ENCODE measurements around the gene FBN2.

DNA sequence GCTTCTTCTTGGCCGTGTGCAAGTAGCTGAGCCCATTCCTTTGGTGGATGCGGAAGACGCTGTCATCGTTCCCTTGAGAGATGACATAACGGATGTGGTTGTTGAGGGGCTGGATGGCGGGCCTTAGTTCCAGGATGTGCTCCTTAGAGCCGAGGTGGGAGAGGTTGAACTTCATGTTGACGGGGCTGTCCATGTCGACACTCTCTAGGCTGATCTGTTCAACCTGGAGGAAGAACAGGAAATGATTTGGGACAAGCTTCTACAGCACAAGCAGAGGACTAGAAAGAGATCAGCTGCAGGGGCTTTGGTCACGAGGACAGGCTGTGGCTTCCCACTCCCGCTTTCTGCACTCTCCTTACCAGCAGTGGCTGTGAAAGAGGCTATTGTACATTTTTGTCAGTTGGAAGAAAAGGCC is 278.4 kb downstream of the FBN2 start:
- TF ChIP-seq, protein P1, sequence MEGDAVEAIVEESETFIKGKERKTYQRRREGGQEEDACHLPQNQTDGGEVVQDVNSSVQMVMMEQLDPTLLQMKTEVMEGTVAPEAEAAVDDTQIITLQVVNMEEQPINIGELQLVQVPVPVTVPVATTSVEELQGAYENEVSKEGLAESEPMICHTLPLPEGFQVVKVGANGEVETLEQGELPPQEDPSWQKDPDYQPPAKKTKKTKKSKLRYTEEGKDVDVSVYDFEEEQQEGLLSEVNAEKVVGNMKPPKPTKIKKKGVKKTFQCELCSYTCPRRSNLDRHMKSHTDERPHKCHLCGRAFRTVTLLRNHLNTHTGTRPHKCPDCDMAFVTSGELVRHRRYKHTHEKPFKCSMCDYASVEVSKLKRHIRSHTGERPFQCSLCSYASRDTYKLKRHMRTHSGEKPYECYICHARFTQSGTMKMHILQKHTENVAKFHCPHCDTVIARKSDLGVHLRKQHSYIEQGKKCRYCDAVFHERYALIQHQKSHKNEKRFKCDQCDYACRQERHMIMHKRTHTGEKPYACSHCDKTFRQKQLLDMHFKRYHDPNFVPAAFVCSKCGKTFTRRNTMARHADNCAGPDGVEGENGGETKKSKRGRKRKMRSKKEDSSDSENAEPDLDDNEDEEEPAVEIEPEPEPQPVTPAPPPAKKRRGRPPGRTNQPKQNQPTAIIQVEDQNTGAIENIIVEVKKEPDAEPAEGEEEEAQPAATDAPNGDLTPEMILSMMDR (IDR thresholded peaks at IDR 0.05): no peak
- TF ChIP-seq EP300 (IDR thresholded peaks at IDR 0.05): no peak
- TF ChIP-seq POLR2AphosphoS5 (IDR thresholded peaks at IDR 0.05): no peak
- TF ChIP-seq POLR2A (IDR thresholded peaks at IDR 0.05): no peak
